Forelimb muscle (tissue), 1 donor: ENCODE data around the gene MTHFR. TPM values are rescaled to one million over a fixed set of nuclear protein-coding genes. Genes with fewer than 3 reads are reported as not detected.

Experiments used
- DNase-seq: peaks from one replicate; pipeline ENCODE4 v3.0.0-alpha.2; 2013; ENCODE audit warnings: low read depth
- polyA plus RNA-seq: library from polyadenylated mRNA; unstranded; fragments of 120-200 nt; gene quantifications from one replicate; pipeline ENCODE4 v1.2.1, GENCODE V29; 2013; ENCODE audit not compliant: insufficient read length

MTHFR gene
- polyA plus RNA-seq, 1 donor: 38.7 TPM

DNA sequence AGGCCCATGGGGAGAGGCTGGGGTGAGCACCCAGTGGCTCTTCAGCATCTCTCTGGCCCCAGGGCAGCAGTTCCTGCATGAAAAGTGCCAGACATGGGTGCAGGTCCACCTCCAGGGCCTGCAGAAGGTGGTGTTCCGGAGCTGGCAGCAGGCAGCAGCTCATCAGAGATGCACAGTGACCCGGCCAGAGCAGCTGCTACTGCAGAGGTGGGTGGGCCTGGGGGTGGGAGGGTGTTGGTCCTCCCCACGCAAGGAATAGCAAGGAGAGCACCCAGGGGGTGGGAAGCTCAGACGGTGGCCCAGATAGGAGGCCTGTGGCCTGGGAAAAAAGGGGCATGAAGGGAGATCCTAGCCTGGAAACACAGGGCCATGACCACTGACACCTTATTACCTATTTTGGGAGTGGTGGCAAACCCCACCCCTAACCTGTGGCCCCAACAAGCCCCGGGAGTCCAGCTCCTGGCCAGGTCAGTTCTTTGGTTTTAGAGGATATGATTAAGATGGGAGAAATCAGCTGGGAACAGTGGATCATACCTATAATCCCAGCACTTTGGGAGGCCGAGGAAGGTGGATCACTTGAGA, 23.5 kb downstream of the MTHFR start:
- no peak for DNase-seq

DNA sequence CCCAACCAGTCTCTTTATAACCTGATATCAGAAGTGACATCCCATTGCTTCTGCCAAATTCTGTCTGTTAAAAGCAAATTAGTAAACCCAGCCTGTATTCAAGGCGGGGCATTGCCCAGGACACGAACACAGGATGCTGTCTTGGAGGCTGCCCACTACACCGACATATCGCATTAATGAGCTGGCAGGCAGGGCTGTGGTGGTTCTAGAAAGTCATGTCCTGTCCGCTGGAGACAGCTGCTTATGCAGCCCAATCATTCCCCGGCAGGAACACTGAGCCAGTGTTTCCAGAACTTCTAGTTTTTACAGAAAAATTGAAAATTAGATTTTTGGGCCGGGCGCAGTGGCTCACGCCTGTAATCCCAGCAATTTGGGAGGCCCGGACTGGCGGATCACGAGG, 24.5 kb downstream of the MTHFR start:
- no peak for DNase-seq

- no peak for DNase-seq
Observed at GRCh38 chr1:11780380-11781147, 25.2 kb downstream of the MTHFR start.

DNA sequence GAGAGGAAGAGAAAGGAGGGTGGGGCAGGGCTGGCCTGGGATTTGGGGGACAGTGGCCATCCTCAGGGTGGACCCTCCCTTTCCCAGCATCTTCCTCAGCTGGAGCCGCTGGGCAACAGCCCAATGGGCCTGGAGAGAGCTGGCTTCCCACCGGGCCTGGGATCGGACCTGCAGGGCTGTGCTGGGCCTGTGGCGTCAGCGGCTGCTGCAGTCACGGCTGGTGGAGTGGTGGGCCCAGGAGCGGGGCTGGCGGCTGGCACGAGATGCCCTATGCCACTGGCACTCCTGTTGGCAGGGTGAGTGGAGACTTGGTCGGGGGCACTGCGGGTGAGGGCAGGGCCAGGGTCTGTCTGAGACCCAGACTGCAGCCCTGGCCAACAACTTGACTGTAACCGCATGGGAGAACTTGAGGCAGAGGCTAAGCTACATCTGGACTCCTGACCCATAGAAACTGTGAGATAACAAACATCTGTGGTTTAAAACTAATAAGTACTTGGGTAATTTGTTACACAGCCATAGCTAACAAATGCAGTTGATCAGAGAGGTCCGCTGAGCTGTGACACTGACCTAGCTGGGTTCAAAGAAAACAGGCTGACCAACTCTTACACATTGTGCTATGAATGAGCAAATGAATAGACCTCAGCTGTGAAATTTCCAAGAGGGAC, 25.9 kb downstream of the MTHFR start:
- DNase-seq: no peak

DNA sequence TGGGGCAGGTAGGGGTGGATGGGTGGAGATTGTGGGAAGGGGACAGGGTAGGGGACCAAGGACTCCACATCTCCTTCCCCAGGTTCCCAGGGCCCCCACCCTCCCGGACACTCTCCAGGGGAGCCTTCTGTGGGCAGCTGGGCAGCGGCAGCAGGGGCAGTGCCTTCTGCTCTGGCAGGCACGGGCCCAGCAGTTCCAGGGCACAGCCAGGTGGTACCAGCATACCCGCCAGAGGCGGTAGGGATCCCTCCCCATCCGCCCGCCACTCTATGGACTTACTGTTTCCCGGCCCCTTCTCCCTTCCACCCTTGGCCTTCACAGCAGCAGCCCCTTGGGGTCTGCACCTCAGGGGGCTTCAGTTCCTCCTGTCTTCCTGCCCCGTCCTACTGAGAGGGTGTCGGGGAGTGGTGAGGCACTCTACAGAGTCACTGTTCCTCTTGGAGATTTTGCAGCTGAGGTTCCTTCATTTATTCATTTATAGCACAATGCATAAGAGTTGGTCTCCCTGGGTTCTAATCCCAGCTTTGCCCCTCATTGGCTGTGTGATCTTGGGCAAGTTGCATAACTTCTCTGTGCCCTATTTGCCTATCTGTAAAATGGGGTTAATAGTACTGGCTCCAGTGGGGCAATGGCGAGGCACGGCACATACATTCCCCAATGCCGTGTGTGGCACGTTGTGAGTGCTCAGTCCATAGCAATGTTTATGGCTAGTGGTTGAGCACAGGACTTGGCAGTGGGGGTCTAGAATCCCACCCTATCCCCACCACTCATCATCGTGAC, 26.7 kb downstream of the MTHFR start:
- no peak for DNase-seq

GRCh38 chr1:11778336-11778735, 27.4 kb downstream of the MTHFR start:
- DNase-seq: no peak

DNA sequence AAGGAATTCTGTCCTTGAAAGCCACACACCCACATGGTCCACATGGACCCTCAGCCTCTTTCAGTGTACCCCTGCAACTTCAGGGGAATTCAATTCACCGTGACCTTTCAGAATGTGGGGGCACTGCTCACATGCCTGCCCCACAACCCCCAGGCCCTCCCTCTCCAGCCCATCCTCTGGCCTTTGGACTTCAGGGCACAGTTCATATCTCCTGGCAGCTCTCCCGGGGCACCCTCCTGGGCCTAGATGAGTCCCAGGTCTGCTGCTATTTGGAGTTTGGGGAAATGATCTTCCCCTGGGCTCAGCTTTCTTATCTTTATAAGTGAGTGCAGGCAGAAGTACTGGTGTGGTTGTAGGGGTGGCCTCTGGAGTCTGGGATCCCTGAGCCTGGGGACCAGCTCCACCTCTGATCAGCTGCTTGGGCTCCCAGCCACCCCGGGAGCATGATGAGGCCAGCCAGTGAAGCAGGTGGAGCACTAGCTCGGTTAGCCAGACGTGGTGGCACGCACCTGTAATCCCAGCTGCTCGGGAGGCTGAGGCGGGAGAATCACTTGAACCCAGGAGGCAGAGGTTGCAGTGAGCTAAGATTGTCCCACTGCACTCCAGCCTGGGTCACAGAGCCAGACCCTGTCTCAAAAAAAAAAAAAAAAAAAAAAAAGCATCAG, 28.0 kb downstream of the MTHFR start:
- no peak for DNase-seq

GRCh38 chr1:11774753-11775152, 31.0 kb downstream of the MTHFR start:
- no peak for DNase-seq

GRCh38 chr1:11772458-11772857, 33.3 kb downstream of the MTHFR start:
- no peak for DNase-seq

DNA sequence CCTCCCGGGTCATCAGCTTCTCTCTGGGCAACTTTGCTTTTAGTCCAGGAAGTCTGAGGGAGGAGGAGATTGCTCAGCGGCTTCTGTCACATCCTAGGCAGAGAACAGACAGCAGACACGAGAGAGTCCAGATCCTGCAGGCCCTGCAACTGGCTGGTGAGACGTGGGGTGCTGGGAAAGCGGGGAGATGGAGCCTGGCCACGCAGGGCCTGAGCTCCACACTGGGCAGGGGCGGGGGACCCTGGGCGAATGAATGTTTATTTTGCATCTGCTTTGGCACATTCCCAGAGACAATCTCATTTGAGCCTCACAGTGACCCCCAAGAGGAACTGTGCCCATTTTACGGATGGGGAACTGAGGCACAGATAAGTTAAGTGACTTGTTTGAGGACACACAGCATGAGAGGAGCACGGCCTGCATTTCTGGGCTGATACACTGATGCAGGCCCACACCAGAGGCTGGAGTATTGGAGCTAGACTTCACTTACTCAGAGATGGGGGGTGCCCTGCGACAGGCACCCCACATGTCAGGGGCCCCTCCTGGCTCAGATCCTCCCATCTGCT, 34.2 kb downstream of the MTHFR start:
- DNase-seq: no peak

DNA sequence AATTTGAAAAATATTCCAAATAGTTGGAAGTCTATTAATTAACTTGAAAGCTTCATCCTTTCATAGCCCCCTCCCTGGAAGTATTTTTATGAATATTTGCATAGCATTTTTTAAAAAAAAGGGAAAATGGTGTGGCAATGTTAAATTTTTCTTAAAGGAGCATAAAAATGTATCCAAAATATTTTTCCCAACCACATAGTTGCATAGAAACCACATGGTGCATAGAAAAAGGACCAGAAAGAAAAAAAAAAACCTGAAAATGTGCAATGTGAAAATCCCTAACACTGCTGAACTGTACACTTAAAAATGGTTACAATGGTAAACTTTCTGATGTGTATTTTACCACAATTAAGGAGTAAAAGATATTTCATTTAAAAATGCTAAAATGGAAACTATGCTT, 35.8 kb downstream of the MTHFR start:
- DNase-seq: no peak

- DNase-seq: no peak
Observed at GRCh38 chr1:11769274-11769673, 36.5 kb downstream of the MTHFR start.

- no peak for DNase-seq
Observed at GRCh38 chr1:11768821-11769220, 36.9 kb downstream of the MTHFR start.

- DNase-seq: no peak
Observed at GRCh38 chr1:11767922-11768704, 37.7 kb downstream of the MTHFR start.

DNA sequence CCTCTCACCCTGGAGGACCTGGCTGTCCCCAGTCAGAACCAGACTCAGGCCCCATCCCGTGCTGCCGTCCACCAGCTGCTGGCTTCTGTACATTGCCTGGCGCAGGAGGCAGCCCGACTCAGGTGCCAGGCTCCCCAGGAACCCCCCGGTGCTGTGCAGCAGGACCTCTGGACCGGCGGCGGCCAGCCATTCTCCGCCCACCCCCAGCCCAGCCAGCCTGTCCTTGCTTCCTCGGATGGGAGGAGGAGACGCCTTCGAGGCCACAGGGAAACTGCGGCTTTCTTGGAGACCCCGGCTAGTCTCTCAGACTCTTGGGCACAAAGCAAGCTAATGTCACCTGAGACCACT, 39.4 kb downstream of the MTHFR start:
- no peak for DNase-seq

- DNase-seq: no peak
Observed at GRCh38 chr1:11765661-11766428, 39.9 kb downstream of the MTHFR start.

DNA sequence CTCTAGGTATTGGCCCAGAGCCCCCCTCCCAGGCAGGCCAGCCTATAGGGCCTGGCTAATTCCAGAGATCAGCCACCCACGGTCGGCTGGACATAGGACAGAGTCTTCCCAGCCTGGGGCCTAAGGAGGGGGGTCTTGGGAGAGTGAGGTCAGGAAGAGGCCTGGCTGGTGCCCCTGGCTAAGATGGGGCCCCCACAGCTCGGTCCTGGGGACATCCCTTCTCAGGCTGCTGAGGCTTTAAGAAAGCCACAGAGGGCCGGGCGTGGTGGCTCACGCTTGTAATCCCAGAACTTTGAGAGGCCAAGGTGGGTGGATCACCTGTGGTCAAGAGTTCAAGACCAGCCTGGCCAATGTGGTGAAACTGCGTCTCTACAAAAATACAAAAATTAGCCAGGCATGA, 41.2 kb downstream of the MTHFR start:
- DNase-seq: no peak

DNA sequence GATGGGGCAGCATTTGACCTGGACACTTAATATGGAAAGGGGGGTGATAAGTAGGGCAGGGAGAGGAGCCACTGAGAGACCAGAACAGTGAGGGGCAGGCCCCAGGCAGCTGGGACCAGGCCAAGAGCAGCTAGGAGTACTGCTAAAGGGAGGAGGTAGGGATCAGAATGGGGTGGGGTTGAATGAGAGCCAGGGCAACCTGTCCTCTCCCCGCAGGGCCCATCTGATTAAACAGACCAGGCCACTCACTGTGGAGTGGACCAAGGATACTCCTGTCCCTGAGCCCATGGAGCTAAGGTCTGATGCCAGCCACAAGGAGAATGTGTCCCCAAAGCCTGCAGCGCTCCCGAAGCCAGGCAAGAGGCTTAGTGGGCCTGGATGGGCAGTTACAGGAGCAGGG, 41.6 kb downstream of the MTHFR start:
- no peak for DNase-seq

DNA sequence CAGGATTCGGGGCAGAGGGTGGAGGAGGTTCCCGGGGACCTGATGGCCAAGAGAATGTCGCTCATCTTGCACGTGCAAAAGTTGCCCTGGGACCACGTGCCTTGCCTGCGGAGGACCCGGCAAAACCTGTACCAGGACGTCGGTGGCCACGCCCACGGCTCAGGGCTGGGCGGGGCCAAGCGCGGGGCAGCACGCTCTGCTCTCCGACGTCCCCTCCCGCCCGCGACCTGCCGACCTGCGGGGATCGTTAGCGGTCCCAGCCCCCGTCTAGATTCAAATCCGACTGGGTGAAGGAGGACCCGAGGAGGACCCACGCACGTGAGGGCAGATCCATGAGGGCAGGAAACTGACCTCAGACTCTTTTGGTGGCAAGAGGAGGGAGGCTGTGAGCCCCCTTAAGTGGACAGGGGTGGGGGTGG, 43.8 kb downstream of the MTHFR start, which contains the start of gene C1orf167:
TSS of gene C1orf167 (plus strand) at position 206 of the 419 bp plus-strand sequence. CDS start 2,208 bp downstream, outside the sequence.
- DNase-seq: no peak

DNA sequence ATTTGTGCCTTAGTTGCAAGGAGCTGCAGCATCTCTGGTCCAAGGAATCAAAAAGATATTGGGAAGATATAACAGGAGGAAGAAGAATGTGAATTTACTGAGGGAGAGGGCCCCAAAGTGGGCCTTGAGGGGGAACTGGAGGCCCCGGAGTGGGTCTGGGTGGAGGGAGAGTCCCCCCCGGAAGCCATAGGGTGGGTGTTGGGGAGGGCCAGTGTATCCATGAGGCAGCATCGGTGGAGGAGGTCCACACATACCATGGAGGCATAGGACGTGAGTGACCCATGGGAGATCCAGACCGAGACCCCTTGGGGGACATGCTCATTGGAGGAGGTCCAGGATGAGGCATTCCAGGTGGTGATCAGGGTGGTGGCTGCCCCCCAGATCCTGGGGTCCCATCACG, 44.5 kb downstream of the MTHFR start:
- DNase-seq: no peak
